ENCODE data around the gene GSTM3.
"Not testable (repeated sequence)": the region's sequence is repeated elsewhere in the genome, so short reads cannot be mapped to it uniquely, and the experiment has no call there.

GSTM3 gene

DNA sequence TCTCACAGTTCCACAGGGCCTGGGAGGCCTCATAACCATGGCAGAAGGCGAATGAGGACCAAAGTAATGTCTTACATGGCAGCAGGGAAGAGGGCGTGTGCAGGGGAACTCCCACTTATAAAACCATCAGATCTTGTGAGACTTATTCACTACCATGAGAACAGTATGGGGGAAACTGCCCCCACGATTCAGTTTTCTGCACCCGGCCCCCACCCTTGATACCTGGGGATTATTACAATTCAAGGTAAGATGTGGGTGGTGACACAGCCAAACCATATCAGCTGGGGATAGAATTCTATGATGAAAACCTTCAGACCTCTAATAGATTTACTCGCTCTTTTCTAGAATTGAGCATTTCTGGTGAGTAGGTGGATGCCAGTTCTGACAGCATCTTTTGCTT is 46.4 kb downstream of the GSTM3 start:
- not testable (repeated sequence) for DNase-seq

DNA sequence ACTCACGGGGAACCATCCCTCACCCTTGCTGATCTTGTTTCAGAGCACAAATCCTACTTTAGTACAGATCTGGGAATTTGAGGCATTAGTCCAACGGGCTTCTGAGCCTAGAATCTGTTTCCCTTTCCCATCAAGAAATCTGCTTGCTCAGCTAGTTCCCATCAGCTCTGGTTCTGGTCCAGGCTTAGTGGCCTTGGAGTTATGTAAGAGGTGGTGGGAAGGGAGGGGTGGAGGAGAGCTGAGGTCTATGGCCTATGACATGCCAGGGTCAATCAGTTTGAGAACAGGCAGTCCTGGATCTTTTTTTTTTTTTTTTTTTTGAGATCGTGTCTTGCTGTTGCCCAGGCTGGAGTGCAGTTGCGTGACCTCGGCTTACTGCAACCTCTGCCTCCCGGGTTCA is 49.1 kb downstream of the GSTM3 start:
- no peak for DNase-seq

- DNase-seq, result no peak
Observed at GRCh38 chr1:109689844-109690405, 50.9 kb downstream of the GSTM3 start.

- DNase-seq, result no peak
Observed at GRCh38 chr1:109687641-109688499, 53.0 kb downstream of the GSTM3 start, which contains the start of gene GSTM1. Gene GSTM1 (plus strand): TSS chr1:109687817. CDS start chr1:109687874, 57 bp downstream.

DNA sequence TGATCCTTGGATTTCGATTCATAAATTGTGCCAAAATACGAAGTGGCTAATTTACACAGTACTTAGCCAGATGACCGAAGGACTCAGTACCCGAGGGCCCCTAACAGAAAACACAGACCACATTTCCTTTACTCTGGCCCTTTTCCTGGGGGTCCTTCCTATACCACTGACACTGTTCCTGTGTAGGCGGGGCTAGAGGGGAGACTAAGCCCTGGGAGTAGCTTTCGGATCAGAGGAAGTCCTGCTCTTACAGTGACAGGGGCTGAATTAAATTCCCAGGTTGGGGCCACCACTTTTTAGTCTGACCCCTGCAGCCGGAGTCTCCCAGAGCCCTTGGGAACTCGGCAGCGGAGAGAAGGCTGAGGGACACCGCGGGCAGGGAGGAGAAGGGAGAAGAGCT is 53.7 kb downstream of the GSTM3 start:
- DNase-seq, result not testable (repeated sequence)

DNA sequence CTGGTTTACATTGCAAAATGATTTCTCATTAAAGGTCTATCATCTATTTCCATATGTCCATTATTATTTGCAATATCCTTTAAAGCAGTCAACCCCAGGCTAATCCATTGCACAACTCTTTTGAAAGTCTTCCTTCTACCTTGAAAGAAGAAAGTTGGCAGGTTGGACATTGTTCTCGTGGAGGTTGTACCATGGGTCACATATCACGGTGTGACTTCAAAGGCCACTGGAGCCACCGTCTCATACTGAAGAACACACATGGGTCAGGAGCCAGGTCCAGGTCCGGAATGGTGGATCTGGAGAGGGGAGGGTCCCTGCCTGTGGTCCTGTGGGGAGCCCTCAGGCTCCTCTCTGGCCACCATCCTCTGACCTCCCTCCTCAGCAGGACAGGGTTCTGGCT is 54.9 kb downstream of the GSTM3 start:
- DNase-seq, result not testable (repeated sequence)

- not testable (repeated sequence) for DNase-seq
Observed at GRCh38 chr1:109685399-109685798, 55.4 kb downstream of the GSTM3 start.

- DNase-seq, result not testable (repeated sequence)
Observed at GRCh38 chr1:109684777-109685176, 56.1 kb downstream of the GSTM3 start.
